Astrocyte of the spinal cord (primary cell): ENCODE measurements around the gene MPC1.
A peak's percentile ranks its signal among the peaks of the same experiment; 100 is the strongest.
"Not testable (repeated sequence)": the region's sequence is repeated elsewhere in the genome, so short reads cannot be mapped to it uniquely, and the experiment has no call there.

Experiments used
- DNase-seq: peaks from one replicate; pipeline ENCODE4 v3.0.0; 2011; ENCODE audit warnings: low read depth, low spot score
- H3K4me3 ChIP-seq: 2 replicates; pipeline ENCODE4 v1.5.1; 2011; ENCODE audit warnings: low read depth, mild to moderate bottlenecking, low read length, moderate library complexity
- in situ Hi-C: cut with HindIII; loops from 2 replicates; pipeline ENCODE4 v1.10.0; 2017; ENCODE audit warnings: low sequenced_read_pairs
- TF ChIP-seq, protein P1 (sequence below): IDR thresholded peaks from 2 replicates; pipeline ENCODE4 v1.5.1; 2012; ENCODE audit warnings: low read depth, mild to moderate bottlenecking, low read length, inconsistent platforms

The MPC1 gene

GRCh38 chr6:166410426-166410935 lies 27.7 kb upstream of the MPC1 start:
- in situ Hi-C loops: no loop called here
- TF ChIP-seq, protein P1, sequence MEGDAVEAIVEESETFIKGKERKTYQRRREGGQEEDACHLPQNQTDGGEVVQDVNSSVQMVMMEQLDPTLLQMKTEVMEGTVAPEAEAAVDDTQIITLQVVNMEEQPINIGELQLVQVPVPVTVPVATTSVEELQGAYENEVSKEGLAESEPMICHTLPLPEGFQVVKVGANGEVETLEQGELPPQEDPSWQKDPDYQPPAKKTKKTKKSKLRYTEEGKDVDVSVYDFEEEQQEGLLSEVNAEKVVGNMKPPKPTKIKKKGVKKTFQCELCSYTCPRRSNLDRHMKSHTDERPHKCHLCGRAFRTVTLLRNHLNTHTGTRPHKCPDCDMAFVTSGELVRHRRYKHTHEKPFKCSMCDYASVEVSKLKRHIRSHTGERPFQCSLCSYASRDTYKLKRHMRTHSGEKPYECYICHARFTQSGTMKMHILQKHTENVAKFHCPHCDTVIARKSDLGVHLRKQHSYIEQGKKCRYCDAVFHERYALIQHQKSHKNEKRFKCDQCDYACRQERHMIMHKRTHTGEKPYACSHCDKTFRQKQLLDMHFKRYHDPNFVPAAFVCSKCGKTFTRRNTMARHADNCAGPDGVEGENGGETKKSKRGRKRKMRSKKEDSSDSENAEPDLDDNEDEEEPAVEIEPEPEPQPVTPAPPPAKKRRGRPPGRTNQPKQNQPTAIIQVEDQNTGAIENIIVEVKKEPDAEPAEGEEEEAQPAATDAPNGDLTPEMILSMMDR: no peak
- no peak for DNase-seq
- no peak overlapping the region for H3K4me3 ChIP-seq

- in situ Hi-C loops: no loop called here
- no peak for DNase-seq
- TF ChIP-seq, protein P1: no peak
- H3K4me3 ChIP-seq: no peak overlapping the region
Measured at GRCh38 chr6:166408936-166409755, 26.4 kb upstream of the MPC1 start.

DNA sequence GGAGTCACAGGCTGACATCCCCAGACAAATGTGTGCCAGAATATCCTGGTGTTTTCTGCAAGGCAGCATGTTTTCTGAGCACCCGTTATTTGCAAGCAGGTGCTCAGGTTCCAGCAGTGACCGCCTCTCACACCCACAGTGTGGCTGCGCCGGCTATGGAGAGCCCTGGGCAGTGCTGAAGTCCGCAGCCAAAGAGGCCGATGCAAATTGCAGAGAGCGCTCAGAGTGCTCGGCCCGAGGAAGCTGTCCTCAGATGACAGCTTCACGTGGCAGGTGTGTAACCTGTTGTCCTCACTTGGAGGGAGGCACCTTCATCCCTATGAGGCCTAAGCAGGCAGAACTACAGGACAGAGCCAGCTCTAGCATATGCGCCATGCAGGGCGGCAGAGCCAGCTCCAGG lies 23.5 kb upstream of the MPC1 start:
- TF ChIP-seq, protein P1: no peak
- no peak for DNase-seq
- in situ Hi-C loops: no loop called here
- H3K4me3 ChIP-seq: no peak overlapping the region

GRCh38 chr6:166405386-166405785 lies 22.6 kb upstream of the MPC1 start:
- TF ChIP-seq, protein P1: no peak
- in situ Hi-C loops: no loop called here
- no peak overlapping the region for H3K4me3 ChIP-seq
- no peak for DNase-seq

GRCh38 chr6:166402582-166403277 lies 20.0 kb upstream of the MPC1 start:
- no peak overlapping the region for H3K4me3 ChIP-seq
- in situ Hi-C loops: no loop called here
- DNase-seq: no peak
- TF ChIP-seq, protein P1: no peak

GRCh38 chr6:166400649-166401250 lies 18.0 kb upstream of the MPC1 start:
- H3K4me3 ChIP-seq, in situ Hi-C loops: not testable (repeated sequence)
- DNase-seq: peak; percentile 69
- TF ChIP-seq, protein P1: peak; percentile 79
